ENCODE results near the gene TBX2.

TBX2 gene

DNA sequence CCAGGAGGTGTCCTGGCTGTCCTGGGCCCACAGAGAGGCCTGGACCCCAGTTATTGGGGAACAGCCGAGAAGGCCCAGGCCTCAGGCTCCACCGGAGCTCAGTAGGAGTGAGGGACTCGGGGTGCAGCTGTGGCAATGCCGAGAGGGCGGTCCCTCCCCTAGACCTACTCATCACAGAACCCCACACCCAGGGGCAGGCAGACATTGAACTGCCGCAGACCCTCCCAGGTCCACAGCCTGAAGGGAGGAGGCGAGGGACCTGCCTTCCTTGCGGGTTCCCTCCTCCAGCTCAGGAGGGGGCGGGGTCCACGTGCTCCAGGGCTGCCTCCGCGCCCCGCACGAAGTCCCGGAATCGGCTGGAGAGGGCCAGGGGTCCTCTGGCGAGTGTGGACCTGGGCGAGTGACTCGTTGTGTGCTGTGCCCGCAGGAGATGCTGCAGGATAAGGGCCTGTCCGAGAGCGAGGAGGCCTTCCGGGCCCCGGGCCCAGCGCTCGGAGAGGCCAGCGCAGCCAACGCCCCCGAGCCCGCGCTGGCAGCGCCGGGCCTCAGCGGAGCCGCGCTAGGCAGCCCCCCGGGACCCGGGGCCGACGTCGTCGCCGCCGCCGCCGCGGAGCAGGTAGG is 56.5 kb downstream of the TBX2 start:
- no peak for DNase-seq

- DNase-seq = no peak
These were observed 57.1 kb downstream of the TBX2 start for GRCh38 chr17:61456688-61457225.

DNA sequence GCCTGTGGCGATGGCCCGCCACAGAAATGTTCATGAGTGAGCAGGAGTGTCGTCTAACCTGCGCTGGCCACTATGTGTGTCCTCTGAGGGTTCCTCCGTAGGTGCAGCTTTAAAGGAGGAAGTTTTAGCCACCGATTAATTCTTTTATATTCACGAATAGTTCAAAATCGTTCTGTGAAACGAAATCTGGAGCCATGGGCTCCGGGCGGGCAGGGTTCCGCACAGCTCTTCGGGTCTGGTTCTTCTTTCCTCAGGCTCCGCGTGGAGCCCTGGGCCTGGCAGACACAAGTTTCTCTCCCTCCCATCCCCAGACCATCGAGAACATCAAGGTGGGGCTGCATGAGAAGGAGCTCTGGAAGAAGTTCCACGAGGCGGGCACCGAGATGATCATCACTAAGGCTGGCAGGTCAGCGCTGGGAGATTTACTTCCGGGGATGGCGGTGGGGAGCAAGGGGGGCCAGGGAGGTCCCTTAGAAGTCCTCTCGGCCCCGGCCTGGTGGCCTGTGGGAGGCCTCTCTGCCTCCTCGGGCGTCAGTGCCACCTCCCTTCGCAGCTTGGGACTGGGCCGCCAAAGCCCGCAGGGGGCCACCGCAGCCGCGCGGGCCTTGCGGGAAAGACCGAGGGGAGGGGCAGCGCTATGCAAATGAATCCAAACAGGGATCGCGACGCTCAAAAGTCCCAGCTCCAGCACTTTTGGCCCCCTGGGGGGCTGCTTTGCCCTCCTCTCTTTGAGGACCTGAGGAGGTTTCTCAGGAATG is 57.8 kb downstream of the TBX2 start:
- no peak for DNase-seq

DNA sequence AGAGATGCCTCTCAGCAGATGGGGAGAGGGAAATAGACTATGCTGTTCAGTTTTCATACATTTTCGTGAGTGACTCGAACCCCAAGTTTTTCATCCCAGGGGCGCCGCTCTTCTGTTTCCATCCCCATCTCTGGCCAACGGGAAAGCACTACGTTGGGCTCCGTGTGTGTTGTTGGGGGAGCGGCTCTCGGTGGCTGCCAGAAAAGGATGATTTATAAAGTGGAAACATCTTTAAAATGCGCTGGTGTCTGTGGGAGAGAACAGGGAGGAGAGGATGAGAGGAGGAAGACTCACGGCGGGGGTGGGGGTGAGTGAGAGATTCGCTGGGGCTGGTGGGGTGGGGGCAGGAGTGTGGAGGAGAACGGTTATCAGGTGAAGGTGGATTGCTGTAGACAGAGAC is 58.4 kb downstream of the TBX2 start:
- no peak for DNase-seq

- no peak for DNase-seq
These were observed 58.9 kb downstream of the TBX2 start for GRCh38 chr17:61458421-61459141.
